Brain microvascular endothelial cell (primary cell): ENCODE data around the gene FGF3.

Experiments
- DNase-seq: peaks from one replicate; pipeline ENCODE4 v3.0.0-alpha.2; 2020
- H3K27ac ChIP-seq: fragments of 250-450 bp; sonication (Bioruptor Pico); 2 replicates; pipeline ENCODE4 v1.5.1; 2020; ENCODE audit warnings: mild to moderate bottlenecking, moderate library complexity
- H3K27me3 ChIP-seq: fragments of 250-450 bp; sonication (Bioruptor Pico); replicated peaks from 2 replicates; pipeline ENCODE4 v1.5.1; 2020; ENCODE audit warnings: mild to moderate bottlenecking
- H3K36me3 ChIP-seq: fragments of 250-450 bp; sonication (Bioruptor Pico); replicated peaks from 2 replicates; pipeline ENCODE4 v1.5.1; 2020; ENCODE audit warnings: mild to moderate bottlenecking
- H3K4me3 ChIP-seq: 2 replicates; pipeline ENCODE4 v1.5.1; 2011; ENCODE audit warnings: low read depth, mild to moderate bottlenecking, control low read depth, low read length, moderate library complexity
- CTCF ChIP-seq: IDR thresholded peaks from 2 replicates; pipeline ENCODE4 v1.5.1; 2011; ENCODE audit warnings: low read depth, mild to moderate bottlenecking, moderate library complexity, low read length, control low read depth, inconsistent platforms; ENCODE audit errors: missing control alignments
- in situ Hi-C: cut with HindIII; loops from 2 replicates; pipeline ENCODE4 v1.10.0; 2017; ENCODE audit warnings: low sequenced_read_pairs, low pct_ligation_motif_present

The FGF3 gene

GRCh38 chr11:69861901-69862300 is 42.7 kb upstream of the FGF3 start:
- Histone ChIP-seq H3K27ac (no peak overlapping the region), H3K36me3 (no peaks in the 10 kb centered on the region), H3K4me3 (no peak overlapping the region), H3K27me3 (no peaks in the 10 kb centered on the region)
- DNase-seq = no peak
- TF ChIP-seq CTCF = no peak
- in situ Hi-C loops = no loop called here

GRCh38 chr11:69860796-69861445 is 41.7 kb upstream of the FGF3 start:
- no peaks in the 10 kb centered on the region for H3K36me3 ChIP-seq
- in situ Hi-C loops = no loop called here
- no peaks in the 10 kb centered on the region for H3K27me3 ChIP-seq
- TF ChIP-seq CTCF = no peak
- no peak for DNase-seq
- no peak overlapping the region for H3K4me3 ChIP-seq
- no peak overlapping the region for H3K27ac ChIP-seq

- TF ChIP-seq CTCF = no peak
- Histone ChIP-seq H3K27ac (no peak overlapping the region), H3K36me3 (no peaks in the 10 kb centered on the region), H3K27me3 (no peaks in the 10 kb centered on the region), H3K4me3 (no peak overlapping the region)
- in situ Hi-C loops = no loop called here
- DNase-seq = no peak
Measured at GRCh38 chr11:69860244-69860643, 41.0 kb upstream of the FGF3 start.

- TF ChIP-seq CTCF = no peak
- Histone ChIP-seq H3K27ac (no peak overlapping the region), H3K27me3 (no peaks in the 10 kb centered on the region), H3K4me3 (no peak overlapping the region), H3K36me3 (no peaks in the 10 kb centered on the region)
- in situ Hi-C loops = no loop called here
- DNase-seq = no peak
Measured at GRCh38 chr11:69859275-69859934, 40.2 kb upstream of the FGF3 start.

GRCh38 chr11:69855421-69855820 is 36.2 kb upstream of the FGF3 start:
- H3K36me3 ChIP-seq = no peaks in the 10 kb centered on the region
- H3K27ac ChIP-seq = no peak overlapping the region
- in situ Hi-C loops = no loop called here
- no peak for TF ChIP-seq CTCF
- DNase-seq = no peak
- no peak overlapping the region for H3K4me3 ChIP-seq
- no peaks in the 10 kb centered on the region for H3K27me3 ChIP-seq
